GM06990 (cell line): Measurements from ENCODE around the gene KLC1.

ENCODE experiments used
- DNase-seq: peaks from one replicate; pipeline ENCODE4 v3.0.0-alpha.2; 2011; ENCODE audit not compliant: insufficient read length; ENCODE audit errors: extremely low read depth
- H3K27me3 ChIP-seq: replicated peaks from 2 replicates; pipeline ENCODE4 v1.6.0; 2011; ENCODE audit warnings: low read length; ENCODE audit not compliant: control insufficient read depth, insufficient read depth
- H3K36me3 ChIP-seq: 2 replicates; pipeline ENCODE4 v1.5.1; 2011; ENCODE audit warnings: low read length; ENCODE audit not compliant: control insufficient read depth, insufficient read depth
- H3K4me3 ChIP-seq: replicated peaks from 2 replicates; pipeline ENCODE4 v1.5.1; 2011; ENCODE audit warnings: low read depth, mild to moderate bottlenecking, control low read depth, low read length
- CTCF ChIP-seq: IDR thresholded peaks from 2 replicates; pipeline ENCODE4 v1.5.1; 2011; ENCODE audit warnings: low read length, control low read depth, mild to moderate bottlenecking, inconsistent platforms; ENCODE audit not compliant: insufficient read depth, poor library complexity, severe bottlenecking

Gene KLC1

GRCh38 chr14:103737432-103738045 lies 108.5 kb downstream of the KLC1 start:
- Histone ChIP-seq H3K4me3 (no peak overlapping the region), H3K36me3 (peaks cover 14% of the 10 kb centered on the region), H3K27me3 (no peaks in the 10 kb centered on the region)
- no peak for TF ChIP-seq CTCF
- DNase-seq, result no peak

GRCh38 chr14:103738166-103738565 lies 109.2 kb downstream of the KLC1 start:
- DNase-seq, result no peak
- no peak for TF ChIP-seq CTCF
- H3K4me3 ChIP-seq, result no peak overlapping the region
- peaks cover 11% of the 10 kb centered on the region for H3K36me3 ChIP-seq
- H3K27me3 ChIP-seq, result no peaks in the 10 kb centered on the region

- no peak for DNase-seq
- TF ChIP-seq CTCF, result no peak
- Histone ChIP-seq H3K4me3 (no peak overlapping the region), H3K36me3 (peaks cover 11% of the 10 kb centered on the region), H3K27me3 (no peaks in the 10 kb centered on the region)
Observed at GRCh38 chr14:103738701-103739451, 109.9 kb downstream of the KLC1 start.

GRCh38 chr14:103739466-103739792 lies 110.4 kb downstream of the KLC1 start:
- TF ChIP-seq CTCF, result no peak
- no peak for DNase-seq
- Histone ChIP-seq H3K36me3 (peaks cover 10% of the 10 kb centered on the region), H3K27me3 (no peaks in the 10 kb centered on the region), H3K4me3 (no peak overlapping the region)

- Histone ChIP-seq H3K27me3 (no peaks in the 10 kb centered on the region), H3K4me3 (no peak overlapping the region), H3K36me3 (peaks cover 8% of the 10 kb centered on the region)
- no peak for TF ChIP-seq CTCF
- DNase-seq, result no peak
Observed at GRCh38 chr14:103739793-103740501, 110.9 kb downstream of the KLC1 start.
